Muscle of arm (tissue), 12 donors: ENCODE measurements around the gene GTF3C1. TPM values are rescaled to one million over a fixed set of nuclear protein-coding genes. Genes with fewer than 3 reads are reported as not detected.

Experiments used
- DNase-seq: peaks from one replicate; pipeline ENCODE4 v3.0.0-alpha.2; 2013
- polyA plus RNA-seq, 12 donors: library from polyadenylated mRNA; unstranded; fragments of 120-200 nt; gene quantifications; one replicate each; pipeline ENCODE4 v1.2.1, GENCODE V29; 2013; ENCODE audit not compliant: insufficient read length in 12 of 12

Gene GTF3C1
- polyA plus RNA-seq, 12 donors, result 23.4 to 72.1 (median 43.2) TPM; not detected in 1

DNA sequence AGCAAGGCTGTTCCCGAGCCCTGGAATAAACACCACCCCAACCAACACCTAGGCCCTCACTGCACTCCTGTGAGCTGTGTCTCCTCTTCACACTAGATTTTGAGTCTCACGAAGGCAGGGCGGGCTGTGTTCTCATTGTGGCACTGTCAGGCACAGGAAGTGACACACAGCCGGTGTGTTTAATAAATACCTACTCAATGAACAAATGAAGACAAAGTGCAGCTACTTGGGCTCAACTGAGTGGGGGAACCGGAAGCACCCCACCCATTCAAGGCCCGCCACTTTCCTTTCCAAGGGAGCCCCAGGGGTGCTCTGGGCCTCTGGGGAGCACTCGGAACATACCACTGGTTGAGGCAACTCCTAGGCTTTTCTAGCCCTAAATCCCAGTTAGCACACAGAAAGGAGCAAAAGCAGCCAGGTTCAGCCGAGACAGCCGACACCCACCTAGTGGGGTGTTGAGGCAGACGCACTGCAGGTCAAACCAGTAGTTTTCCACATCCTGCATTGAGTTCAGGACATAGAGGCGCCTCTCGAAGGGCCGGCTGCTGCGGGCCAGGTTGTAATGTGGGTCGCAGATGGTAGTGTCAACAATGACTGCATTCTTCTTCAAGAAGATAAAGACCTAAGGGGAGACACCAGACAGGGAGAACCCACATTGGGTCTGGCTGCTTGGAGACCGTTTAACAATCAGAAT is 57.7 kb downstream of the GTF3C1 start:
- no peak for DNase-seq

DNA sequence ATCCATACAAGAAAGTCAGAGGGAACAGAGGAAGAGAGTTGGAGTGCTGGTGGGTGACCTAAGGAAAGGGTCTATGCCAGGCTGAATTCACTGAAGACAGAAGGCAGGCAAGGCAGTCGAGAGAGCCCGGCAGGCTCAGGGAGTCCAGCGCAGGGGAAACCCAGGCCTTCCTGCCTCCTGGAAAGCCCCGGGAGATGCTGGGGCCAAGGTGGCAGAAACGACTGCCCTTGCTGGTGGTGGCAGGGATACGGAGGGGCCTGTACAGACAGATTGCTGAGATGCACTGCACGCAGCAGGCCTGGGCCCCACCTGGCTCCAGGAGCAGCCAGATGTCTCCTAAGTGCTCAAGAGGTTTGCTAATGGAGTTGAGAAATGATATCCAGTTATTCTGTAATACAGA is 59.8 kb downstream of the GTF3C1 start:
- no peak for DNase-seq

GRCh38 chr16:27489421-27489820 is 60.3 kb downstream of the GTF3C1 start:
- DNase-seq, result no peak

DNA sequence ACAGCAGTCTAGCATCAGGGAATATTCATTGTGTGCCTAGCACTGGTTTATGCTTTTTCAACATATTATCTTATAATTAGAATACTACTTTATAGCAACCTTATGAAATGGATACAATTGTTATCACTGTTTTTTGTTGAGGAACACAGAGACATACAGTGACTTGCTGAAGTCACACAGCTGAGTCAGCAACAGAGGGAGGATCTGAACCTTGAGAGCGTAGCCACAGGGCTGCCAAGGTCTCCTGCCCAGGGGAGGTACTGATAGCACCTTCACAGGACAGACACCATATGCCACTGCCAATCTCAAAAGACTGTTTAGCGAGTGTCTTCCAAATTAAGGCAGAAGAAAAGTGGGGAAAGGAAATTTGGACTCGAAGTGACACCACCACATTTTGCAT is 63.0 kb downstream of the GTF3C1 start:
- no peak for DNase-seq

- no peak for DNase-seq
Observed at GRCh38 chr16:27486344-27486743, 63.4 kb downstream of the GTF3C1 start.

- DNase-seq, result no peak
Observed at GRCh38 chr16:27485811-27486210, 63.9 kb downstream of the GTF3C1 start.

DNA sequence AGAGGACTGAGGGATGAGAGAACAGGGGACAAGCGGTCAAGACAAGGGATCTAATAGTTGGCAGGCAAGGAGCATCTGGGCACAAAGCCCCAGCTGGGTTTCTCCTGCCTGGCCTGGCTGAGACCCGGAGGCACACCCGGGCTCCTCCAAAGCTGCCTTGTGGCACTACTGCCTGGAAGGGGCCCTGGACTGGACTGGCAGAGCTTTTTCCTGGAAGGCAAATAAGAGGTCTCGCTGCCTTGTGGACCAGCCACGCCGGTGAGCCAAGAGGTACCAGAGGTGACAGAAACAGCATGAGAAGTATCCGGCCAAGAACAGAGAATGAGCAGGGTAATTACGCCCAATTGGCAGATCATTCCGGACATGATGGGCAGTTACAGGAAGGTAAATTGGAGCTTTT is 64.6 kb downstream of the GTF3C1 start:
- DNase-seq, result no peak

- no peak for DNase-seq
Observed at GRCh38 chr16:27483624-27484023, 66.1 kb downstream of the GTF3C1 start.

GRCh38 chr16:27483088-27483437 is 66.7 kb downstream of the GTF3C1 start:
- no peak for DNase-seq

GRCh38 chr16:27482397-27483087 is 67.2 kb downstream of the GTF3C1 start:
- no peak for DNase-seq

- no peak for DNase-seq
Observed at GRCh38 chr16:27481282-27481934, 68.3 kb downstream of the GTF3C1 start.

DNA sequence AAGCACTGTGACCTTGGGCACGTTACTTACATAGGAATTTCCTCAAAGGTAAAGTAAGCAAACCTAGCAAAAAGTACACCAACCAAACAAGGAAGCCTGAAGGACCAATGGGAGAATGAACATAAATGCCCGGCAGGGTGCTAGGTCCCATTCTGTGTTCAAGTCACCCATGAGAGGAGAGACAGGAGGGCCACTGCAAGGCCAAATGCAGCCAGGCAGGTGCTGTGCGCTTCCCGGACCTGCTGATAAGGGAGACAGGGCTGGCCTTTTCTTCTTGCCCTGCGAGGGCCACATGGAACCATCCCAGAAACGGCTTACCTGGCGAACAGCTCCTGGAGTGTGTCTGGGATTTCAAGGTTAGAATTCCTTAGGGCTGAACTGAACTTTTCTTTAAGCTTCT is 69.0 kb downstream of the GTF3C1 start:
- no peak for DNase-seq

DNA sequence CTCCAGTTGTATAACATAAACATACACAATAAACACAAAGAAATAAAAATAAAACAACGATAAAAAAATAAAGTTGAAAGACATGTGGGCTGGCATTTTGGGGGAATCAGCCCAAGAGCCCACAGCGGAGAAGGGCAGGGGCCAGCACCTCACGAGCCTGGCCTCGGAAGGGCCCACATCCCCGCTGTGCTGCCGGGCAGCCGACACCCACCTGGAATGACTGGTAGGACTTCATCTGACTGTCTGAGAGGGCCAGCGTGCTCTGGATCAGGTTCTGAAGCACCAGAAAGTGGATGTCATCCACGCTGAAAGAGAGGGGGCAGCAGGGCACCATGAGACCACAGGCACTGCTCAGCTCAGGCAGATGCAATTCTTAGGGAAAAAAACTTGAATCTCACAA is 73.5 kb downstream of the GTF3C1 start:
- no peak for DNase-seq

DNA sequence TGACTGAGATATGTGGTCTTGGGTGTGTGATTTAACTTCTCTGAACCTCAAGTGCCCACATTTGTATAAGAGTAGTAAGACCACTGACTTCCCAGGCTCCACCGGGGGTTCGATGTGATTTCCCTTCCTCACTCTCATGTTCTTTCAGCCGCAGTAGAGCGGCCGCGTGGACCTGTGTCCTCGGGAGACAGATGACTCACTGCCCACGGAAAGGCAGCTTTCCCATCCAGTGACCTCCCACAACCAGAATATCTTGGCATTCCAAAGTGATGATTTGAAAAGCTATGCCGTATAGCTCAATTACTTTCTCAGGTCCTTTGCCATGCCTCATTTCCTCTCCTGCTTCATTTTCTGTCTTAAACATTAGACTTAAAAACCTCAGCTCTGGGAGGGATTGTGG is 74.2 kb downstream of the GTF3C1 start:
- DNase-seq, result no peak

DNA sequence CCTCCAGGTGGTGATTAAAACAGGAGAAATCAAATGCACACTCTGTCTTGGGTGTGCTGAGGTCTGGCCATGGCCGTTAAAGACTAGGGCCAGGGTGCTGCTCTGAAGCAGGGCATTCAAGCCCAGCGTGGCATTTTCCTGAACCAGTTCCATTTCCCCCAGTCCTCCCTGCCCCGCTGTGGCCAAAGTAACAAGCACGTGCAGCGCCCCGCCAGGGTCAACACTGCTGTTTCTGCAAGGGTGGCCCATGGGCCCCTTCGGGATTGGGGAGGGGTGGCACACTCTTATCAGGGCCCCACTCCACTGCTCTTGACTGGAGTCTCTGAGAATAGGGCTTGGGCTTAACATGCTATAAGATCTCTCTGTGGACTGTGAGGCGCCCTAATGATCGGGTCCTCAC is 74.8 kb downstream of the GTF3C1 start:
- no peak for DNase-seq

- no peak for DNase-seq
Observed at GRCh38 chr16:27474041-27474440, 75.7 kb downstream of the GTF3C1 start.

- no peak for DNase-seq
Observed at GRCh38 chr16:27473101-27473900, 76.4 kb downstream of the GTF3C1 start.

DNA sequence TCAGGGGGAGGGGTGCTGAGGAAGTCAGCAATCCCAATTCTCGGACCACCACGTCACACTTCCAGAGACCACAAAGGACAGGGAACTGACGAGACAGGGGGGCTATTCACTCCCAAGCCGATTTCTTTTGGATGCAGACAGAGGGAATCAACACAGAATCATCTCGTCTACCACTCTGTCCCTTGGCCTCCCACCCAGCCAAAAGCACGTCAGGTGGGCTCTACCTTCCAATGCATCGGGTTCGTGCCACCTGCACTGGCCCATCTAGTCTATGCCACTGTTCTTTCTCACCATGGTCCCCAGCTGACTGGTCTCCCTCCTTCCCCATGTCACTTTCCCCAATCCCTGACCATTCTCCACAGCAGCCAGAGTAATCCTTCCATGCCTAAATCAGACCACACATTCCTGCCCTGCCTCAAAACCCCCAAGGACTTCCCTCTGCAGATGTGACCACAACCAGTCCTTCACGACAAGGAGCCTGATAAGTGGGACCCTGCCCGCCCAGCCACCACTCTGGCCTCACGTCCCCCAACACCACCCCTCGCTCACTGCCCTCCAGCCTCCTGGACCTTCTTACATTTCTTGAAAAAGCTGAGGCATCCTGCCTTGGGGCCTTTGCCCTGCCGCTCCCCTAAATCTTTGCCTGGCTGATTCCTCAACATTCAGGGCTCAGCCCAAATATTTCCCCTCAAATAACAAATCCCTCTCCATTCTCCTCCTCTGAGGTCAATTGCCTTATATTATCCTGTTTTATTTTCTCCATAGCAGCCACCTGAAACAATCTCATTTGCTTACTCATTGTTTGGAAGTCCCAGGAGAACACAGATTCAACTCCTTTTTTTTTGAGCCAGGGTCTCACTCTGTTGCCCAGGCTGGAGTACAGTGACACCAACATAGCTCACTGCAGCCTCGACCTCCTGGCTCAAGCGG is 77.4 kb downstream of the GTF3C1 start:
- DNase-seq, result no peak

GRCh38 chr16:27471661-27472060 is 78.1 kb downstream of the GTF3C1 start:
- no peak for DNase-seq

- no peak for DNase-seq
Observed at GRCh38 chr16:27470567-27471431, 78.9 kb downstream of the GTF3C1 start.
